ENCODE measurements around the gene ANKIB1. TPM values are rescaled to one million over a fixed set of nuclear protein-coding genes. Genes with fewer than 3 reads are reported as not detected.
A peak's percentile ranks its signal among the peaks of the same experiment; 100 is the strongest.

ANKIB1 gene
- total and polyA plus RNA-seq, 9 of the 15 experiments (the other 6 are each of a cell fraction or from before 2014, with no cell fraction given), result 5.9 to 25.2 (median 16.1) TPM

DNA sequence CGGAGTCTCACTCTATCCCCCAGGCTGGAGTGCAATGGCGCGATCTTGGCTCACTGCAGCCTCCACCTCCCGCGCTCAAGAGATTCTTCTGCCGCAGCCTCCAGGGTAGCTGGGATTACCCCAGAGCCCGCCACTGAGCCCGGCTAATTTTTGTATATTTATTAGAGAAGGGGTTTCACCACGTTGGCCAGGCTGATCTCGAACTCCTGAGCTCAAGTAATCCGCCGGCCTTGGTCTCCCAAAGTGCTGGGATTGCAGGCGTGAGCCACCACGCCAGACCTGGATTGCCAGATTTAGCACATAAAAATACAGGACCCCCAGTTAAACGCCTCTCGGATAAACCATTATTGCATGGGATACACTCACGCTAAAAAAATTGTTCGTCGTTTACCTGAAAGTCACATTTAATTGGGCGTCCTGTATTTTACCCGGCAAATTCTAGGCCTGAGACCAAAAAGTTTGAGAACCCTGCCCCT, 201.1 kb downstream of the ANKIB1 start (continued):
- TF ChIP-seq, protein P1, sequence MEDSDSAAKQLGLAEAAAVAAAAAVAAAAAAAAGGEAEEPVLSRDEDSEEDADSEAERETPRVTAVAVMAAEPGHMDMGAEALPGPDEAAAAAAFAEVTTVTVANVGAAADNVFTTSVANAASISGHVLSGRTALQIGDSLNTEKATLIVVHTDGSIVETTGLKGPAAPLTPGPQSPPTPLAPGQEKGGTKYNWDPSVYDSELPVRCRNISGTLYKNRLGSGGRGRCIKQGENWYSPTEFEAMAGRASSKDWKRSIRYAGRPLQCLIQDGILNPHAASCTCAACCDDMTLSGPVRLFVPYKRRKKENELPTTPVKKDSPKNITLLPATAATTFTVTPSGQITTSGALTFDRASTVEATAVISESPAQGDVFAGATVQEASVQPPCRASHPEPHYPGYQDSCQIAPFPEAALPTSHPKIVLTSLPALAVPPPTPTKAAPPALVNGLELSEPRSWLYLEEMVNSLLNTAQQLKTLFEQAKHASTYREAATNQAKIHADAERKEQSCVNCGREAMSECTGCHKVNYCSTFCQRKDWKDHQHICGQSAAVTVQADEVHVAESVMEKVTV (CRISPR knock-in tag; IDR thresholded peaks at IDR 0.05), result peak; percentile 82; the same call in 1 of the 2 replicates
- peak; percentile 92 for TF ChIP-seq L3MBTL2 (IDR thresholded peaks at IDR 0.05)
- TF ChIP-seq, protein P2, sequence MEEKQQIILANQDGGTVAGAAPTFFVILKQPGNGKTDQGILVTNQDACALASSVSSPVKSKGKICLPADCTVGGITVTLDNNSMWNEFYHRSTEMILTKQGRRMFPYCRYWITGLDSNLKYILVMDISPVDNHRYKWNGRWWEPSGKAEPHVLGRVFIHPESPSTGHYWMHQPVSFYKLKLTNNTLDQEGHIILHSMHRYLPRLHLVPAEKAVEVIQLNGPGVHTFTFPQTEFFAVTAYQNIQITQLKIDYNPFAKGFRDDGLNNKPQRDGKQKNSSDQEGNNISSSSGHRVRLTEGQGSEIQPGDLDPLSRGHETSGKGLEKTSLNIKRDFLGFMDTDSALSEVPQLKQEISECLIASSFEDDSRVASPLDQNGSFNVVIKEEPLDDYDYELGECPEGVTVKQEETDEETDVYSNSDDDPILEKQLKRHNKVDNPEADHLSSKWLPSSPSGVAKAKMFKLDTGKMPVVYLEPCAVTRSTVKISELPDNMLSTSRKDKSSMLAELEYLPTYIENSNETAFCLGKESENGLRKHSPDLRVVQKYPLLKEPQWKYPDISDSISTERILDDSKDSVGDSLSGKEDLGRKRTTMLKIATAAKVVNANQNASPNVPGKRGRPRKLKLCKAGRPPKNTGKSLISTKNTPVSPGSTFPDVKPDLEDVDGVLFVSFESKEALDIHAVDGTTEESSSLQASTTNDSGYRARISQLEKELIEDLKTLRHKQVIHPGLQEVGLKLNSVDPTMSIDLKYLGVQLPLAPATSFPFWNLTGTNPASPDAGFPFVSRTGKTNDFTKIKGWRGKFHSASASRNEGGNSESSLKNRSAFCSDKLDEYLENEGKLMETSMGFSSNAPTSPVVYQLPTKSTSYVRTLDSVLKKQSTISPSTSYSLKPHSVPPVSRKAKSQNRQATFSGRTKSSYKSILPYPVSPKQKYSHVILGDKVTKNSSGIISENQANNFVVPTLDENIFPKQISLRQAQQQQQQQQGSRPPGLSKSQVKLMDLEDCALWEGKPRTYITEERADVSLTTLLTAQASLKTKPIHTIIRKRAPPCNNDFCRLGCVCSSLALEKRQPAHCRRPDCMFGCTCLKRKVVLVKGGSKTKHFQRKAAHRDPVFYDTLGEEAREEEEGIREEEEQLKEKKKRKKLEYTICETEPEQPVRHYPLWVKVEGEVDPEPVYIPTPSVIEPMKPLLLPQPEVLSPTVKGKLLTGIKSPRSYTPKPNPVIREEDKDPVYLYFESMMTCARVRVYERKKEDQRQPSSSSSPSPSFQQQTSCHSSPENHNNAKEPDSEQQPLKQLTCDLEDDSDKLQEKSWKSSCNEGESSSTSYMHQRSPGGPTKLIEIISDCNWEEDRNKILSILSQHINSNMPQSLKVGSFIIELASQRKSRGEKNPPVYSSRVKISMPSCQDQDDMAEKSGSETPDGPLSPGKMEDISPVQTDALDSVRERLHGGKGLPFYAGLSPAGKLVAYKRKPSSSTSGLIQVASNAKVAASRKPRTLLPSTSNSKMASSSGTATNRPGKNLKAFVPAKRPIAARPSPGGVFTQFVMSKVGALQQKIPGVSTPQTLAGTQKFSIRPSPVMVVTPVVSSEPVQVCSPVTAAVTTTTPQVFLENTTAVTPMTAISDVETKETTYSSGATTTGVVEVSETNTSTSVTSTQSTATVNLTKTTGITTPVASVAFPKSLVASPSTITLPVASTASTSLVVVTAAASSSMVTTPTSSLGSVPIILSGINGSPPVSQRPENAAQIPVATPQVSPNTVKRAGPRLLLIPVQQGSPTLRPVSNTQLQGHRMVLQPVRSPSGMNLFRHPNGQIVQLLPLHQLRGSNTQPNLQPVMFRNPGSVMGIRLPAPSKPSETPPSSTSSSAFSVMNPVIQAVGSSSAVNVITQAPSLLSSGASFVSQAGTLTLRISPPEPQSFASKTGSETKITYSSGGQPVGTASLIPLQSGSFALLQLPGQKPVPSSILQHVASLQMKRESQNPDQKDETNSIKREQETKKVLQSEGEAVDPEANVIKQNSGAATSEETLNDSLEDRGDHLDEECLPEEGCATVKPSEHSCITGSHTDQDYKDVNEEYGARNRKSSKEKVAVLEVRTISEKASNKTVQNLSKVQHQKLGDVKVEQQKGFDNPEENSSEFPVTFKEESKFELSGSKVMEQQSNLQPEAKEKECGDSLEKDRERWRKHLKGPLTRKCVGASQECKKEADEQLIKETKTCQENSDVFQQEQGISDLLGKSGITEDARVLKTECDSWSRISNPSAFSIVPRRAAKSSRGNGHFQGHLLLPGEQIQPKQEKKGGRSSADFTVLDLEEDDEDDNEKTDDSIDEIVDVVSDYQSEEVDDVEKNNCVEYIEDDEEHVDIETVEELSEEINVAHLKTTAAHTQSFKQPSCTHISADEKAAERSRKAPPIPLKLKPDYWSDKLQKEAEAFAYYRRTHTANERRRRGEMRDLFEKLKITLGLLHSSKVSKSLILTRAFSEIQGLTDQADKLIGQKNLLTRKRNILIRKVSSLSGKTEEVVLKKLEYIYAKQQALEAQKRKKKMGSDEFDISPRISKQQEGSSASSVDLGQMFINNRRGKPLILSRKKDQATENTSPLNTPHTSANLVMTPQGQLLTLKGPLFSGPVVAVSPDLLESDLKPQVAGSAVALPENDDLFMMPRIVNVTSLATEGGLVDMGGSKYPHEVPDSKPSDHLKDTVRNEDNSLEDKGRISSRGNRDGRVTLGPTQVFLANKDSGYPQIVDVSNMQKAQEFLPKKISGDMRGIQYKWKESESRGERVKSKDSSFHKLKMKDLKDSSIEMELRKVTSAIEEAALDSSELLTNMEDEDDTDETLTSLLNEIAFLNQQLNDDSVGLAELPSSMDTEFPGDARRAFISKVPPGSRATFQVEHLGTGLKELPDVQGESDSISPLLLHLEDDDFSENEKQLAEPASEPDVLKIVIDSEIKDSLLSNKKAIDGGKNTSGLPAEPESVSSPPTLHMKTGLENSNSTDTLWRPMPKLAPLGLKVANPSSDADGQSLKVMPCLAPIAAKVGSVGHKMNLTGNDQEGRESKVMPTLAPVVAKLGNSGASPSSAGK (IDR thresholded peaks at IDR 0.05), result peak; percentile 79
- 0 out of 4 replicates have a peak, but pooled peaks of 1 of the 2 experiments have one; percentile 38 for TF ChIP-seq ARNT (IDR thresholded peaks at IDR 0.05)
- TF ChIP-seq RAD21 (CRISPR knock-in tag; conservative IDR thresholded peaks at IDR 0.05 in 1 of 2, IDR thresholded peaks at IDR 0.05 in 1 of 2), result peak; percentile 92 to 93
- TF ChIP-seq RHOXF2B (CRISPR knock-in tag; conservative IDR thresholded peaks at IDR 0.05), result no peak
- TF ChIP-seq POLR3G (IDR thresholded peaks at IDR 0.05; ENCODE audit: extremely low read depth, insufficient read length, insufficient replicate concordance), result no peak
- TF ChIP-seq MAFK (IDR thresholded peaks at IDR 0.05; ENCODE audit: low read length), result no peak
- TF ChIP-seq, protein P3, sequence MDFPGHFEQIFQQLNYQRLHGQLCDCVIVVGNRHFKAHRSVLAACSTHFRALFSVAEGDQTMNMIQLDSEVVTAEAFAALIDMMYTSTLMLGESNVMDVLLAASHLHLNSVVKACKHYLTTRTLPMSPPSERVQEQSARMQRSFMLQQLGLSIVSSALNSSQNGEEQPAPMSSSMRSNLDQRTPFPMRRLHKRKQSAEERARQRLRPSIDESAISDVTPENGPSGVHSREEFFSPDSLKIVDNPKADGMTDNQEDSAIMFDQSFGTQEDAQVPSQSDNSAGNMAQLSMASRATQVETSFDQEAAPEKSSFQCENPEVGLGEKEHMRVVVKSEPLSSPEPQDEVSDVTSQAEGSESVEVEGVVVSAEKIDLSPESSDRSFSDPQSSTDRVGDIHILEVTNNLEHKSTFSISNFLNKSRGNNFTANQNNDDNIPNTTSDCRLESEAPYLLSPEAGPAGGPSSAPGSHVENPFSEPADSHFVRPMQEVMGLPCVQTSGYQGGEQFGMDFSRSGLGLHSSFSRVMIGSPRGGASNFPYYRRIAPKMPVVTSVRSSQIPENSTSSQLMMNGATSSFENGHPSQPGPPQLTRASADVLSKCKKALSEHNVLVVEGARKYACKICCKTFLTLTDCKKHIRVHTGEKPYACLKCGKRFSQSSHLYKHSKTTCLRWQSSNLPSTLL (IDR thresholded peaks at IDR 0.05), result no peak
- TF ChIP-seq MCM2 (IDR thresholded peaks at IDR 0.05; ENCODE audit: low read depth), result no peak
- TF ChIP-seq MAFG (tag; conservative IDR thresholded peaks at IDR 0.05), result no peak
- 0 out of 4 replicates have a peak, but pooled peaks of 1 of the 2 experiments have one; percentile 33 for TF ChIP-seq FOXK2 (conservative IDR thresholded peaks at IDR 0.05 in 1 of 2, IDR thresholded peaks at IDR 0.05 in 1 of 2; ENCODE audit: low read depth in 2 of 2)
- 0 out of 2 replicates have a peak, but pooled peaks have one; percentile 37 for TF ChIP-seq FOXJ2 (tag; IDR thresholded peaks at IDR 0.05)

Data from K562 (cell line).